Measurements from ENCODE around the gene CTNS.

Gene CTNS

GRCh38 chr17:3672571-3672970, 36.0 kb downstream of the CTNS start:
- Histone ChIP-seq H3K9me3 (no peaks in the 10 kb centered on the region), H3K4me1 (no peaks in the 10 kb centered on the region), H3K4me3 (ENCODE audit: low read depth, low read length) (no peak overlapping the region), H3K36me3 (no peaks in the 10 kb centered on the region; the same call in 1 of the 2 replicates), H3K27me3 (no peaks in the 10 kb centered on the region)
- DNase-seq = no peak
- no peak for TF ChIP-seq CTCF (IDR thresholded peaks at IDR 0.05; ENCODE audit: low read depth, low read length)

DNA sequence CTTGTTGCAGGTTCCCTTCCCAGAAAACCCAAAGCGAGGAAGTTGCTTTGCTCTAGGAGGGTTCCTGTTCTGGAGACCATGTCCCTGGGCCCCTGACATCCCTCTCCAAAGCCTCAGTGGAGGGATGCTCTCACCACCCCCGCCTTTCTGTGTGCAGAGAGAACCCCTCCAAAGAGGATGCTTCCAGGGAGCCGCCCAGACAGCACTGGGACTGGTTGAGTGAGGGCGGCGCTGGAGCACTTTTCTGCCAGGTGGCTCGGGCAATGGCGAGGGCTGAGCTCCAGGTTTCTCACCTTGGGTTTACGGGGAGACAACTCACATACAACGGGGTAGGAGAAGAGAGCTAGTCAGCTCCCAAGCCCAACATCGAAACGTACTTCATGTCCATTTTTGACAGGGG, 39.3 kb downstream of the CTNS start:
- no peak overlapping the region for H3K4me3 ChIP-seq (ENCODE audit: low read depth, low read length)
- H3K27me3 ChIP-seq = no peaks in the 10 kb centered on the region
- H3K4me1 ChIP-seq = no peaks in the 10 kb centered on the region
- DNase-seq = no peak
- no peak for TF ChIP-seq CTCF (IDR thresholded peaks at IDR 0.05; ENCODE audit: low read depth, low read length)
- H3K36me3 ChIP-seq = no peaks in the 10 kb centered on the region
- H3K9me3 ChIP-seq = no peaks in the 10 kb centered on the region

DNA sequence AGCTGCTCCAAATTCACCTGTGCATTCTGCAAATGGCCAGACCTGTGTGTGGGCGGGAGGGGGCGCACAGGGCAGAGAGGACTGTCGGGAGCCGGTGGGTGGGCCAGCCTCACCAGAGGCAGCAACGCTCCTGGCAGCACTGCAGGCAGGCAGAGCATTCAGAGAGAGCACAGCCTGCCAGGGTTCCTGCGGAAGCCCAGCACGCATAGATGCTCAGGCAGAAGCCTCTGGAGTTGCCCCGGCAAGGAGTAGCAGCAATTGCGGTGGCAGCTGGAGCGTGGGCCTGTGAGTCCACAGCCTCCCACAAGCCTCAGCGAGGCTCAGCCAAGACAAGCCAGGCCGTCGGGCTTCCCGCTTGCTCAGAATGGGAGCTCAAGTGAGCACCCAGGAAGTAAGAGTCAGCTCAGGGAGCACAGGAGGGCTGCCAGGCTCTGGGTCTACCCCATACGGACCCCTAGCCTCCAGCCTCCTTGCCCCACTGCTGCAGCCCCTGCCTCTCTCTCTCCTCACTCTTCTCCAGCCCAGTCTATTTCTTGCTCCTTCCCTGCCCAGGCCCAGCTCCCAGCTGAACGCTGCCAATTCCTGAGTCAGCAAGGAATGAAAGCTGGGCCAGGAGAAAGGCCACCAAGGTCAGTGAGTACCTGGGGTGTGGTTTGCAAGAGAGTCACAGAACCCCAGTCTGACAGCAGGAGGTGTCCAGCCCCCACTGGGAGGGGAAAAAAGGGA, 41.7 kb downstream of the CTNS start:
- no peak for TF ChIP-seq CTCF (IDR thresholded peaks at IDR 0.05; ENCODE audit: low read depth, low read length)
- H3K36me3 ChIP-seq = no peaks in the 10 kb centered on the region
- no peak for DNase-seq
- H3K4me1 ChIP-seq = no peaks in the 10 kb centered on the region
- H3K4me3 ChIP-seq (ENCODE audit: low read depth, low read length) = no peak overlapping the region
- no peaks in the 10 kb centered on the region for H3K27me3 ChIP-seq
- H3K9me3 ChIP-seq = no peaks in the 10 kb centered on the region

GRCh38 chr17:3678821-3679530, 42.4 kb downstream of the CTNS start:
- no peaks in the 10 kb centered on the region for H3K4me1 ChIP-seq
- DNase-seq = no peak
- no peaks in the 10 kb centered on the region for H3K27me3 ChIP-seq
- no peak overlapping the region for H3K4me3 ChIP-seq (ENCODE audit: low read depth, low read length)
- TF ChIP-seq CTCF (IDR thresholded peaks at IDR 0.05; ENCODE audit: low read depth, low read length) = no peak
- H3K36me3 ChIP-seq = no peaks in the 10 kb centered on the region
- no peaks in the 10 kb centered on the region for H3K9me3 ChIP-seq

- no peaks in the 10 kb centered on the region for H3K4me1 ChIP-seq
- H3K4me3 ChIP-seq (ENCODE audit: low read depth, low read length) = no peak overlapping the region
- no peaks in the 10 kb centered on the region for H3K36me3 ChIP-seq
- TF ChIP-seq CTCF (IDR thresholded peaks at IDR 0.05; ENCODE audit: low read depth, low read length) = no peak
- DNase-seq = no peak
- no peaks in the 10 kb centered on the region for H3K9me3 ChIP-seq
- no peaks in the 10 kb centered on the region for H3K27me3 ChIP-seq
These were observed 43.1 kb downstream of the CTNS start for GRCh38 chr17:3679531-3680126.

- no peak overlapping the region for H3K4me3 ChIP-seq (ENCODE audit: low read depth, low read length)
- no peak for TF ChIP-seq CTCF (IDR thresholded peaks at IDR 0.05; ENCODE audit: low read depth, low read length)
- no peaks in the 10 kb centered on the region for H3K9me3 ChIP-seq
- DNase-seq = no peak
- H3K36me3 ChIP-seq = no peaks in the 10 kb centered on the region
- no peaks in the 10 kb centered on the region for H3K4me1 ChIP-seq
- H3K27me3 ChIP-seq = no peaks in the 10 kb centered on the region
These were observed 44.5 kb downstream of the CTNS start for GRCh38 chr17:3681057-3681456.

All from BE2C (cell line).